Neuronal stem cell (in vitro differentiated cells): ENCODE data around the gene ZNF488.

ENCODE experiments used
- DNase-seq: peaks from one replicate; pipeline ENCODE4 v3.0.0-alpha.2; 2013; ENCODE audit warnings: low spot score
- H2AFZ ChIP-seq: one replicate; pipeline ENCODE4 v1.6.1; 2013; ENCODE audit warnings: mild to moderate bottlenecking, low read length, inconsistent platforms
- H2AK5ac ChIP-seq: 2 replicates; pipeline ENCODE4 v1.6.1; 2013; ENCODE audit warnings: low read depth, mild to moderate bottlenecking, inconsistent platforms, low read length, moderate library complexity, mixed read lengths
- H2BK120ac ChIP-seq: 2 replicates; pipeline ENCODE4 v1.6.1; 2013; ENCODE audit warnings: low read depth, mild to moderate bottlenecking, inconsistent platforms, low read length, moderate library complexity, mixed read lengths
- H2BK12ac ChIP-seq: one replicate; pipeline ENCODE4 v1.6.1; 2013; ENCODE audit warnings: low read length, inconsistent platforms
- H2BK15ac ChIP-seq: 2 replicates; pipeline ENCODE4 v1.6.1; 2013; ENCODE audit warnings: mild to moderate bottlenecking, low read length, inconsistent platforms, mixed read lengths
- H2BK5ac ChIP-seq: one replicate; pipeline ENCODE4 v1.6.1; 2013; ENCODE audit warnings: inconsistent platforms, mild to moderate bottlenecking, low read length, moderate library complexity
- H3K14ac ChIP-seq: one replicate; pipeline ENCODE4 v1.6.1; 2013; ENCODE audit warnings: low read length, inconsistent platforms
- H3K18ac ChIP-seq: 2 replicates; pipeline ENCODE4 v1.6.1; 2013; ENCODE audit warnings: low read length, inconsistent platforms
- H3K23ac ChIP-seq: 2 replicates; pipeline ENCODE4 v1.6.1; 2013; ENCODE audit warnings: low read depth, mild to moderate bottlenecking, mixed read lengths, low read length, inconsistent platforms; ENCODE audit not compliant: poor library complexity
- H3K27ac ChIP-seq: replicated peaks from 3 replicates; pipeline ENCODE4 v1.5.1; 2013; ENCODE audit warnings: low read length, inconsistent platforms
- H3K27me3 ChIP-seq, 3 experiments: 2 replicates each; pipeline ENCODE4 v1.6.1; 2013; ENCODE audit warnings: low read length in 3 of 3, mild to moderate bottlenecking in 2 of 3, inconsistent platforms in 1 of 3, low read depth in 1 of 3, mixed read lengths in 1 of 3, moderate library complexity in 1 of 3; ENCODE audit not compliant: control insufficient read depth in 3 of 3, insufficient read depth in 3 of 3
- H3K36me3 ChIP-seq, 2 donors: replicated peaks in 1 of 2; 2 replicates each; pipeline ENCODE4 v1.6.1; 2013; ENCODE audit warnings: low read length in 2 of 2; ENCODE audit not compliant: control insufficient read depth in 2 of 2, insufficient read depth in 2 of 2
- H3K4ac ChIP-seq: 2 replicates; pipeline ENCODE4 v1.6.1; 2013; ENCODE audit warnings: inconsistent platforms, mild to moderate bottlenecking, low read length, moderate library complexity
- H3K4me1 ChIP-seq, 2 donors: 1 replicate in 1 of 2; 2 replicates in 1 of 2; pipeline ENCODE4 v1.6.1; 2013; ENCODE audit warnings: low read length in 2 of 2, low read depth in 1 of 2; ENCODE audit not compliant: control insufficient read depth in 2 of 2, insufficient read depth in 1 of 2
- H3K4me2 ChIP-seq: one replicate; pipeline ENCODE4 v1.6.1; 2013; ENCODE audit warnings: mild to moderate bottlenecking, low read length, inconsistent platforms; ENCODE audit not compliant: insufficient read depth, poor library complexity, severe bottlenecking
- H3K4me3 ChIP-seq, 2 donors: 2 replicates each; pipeline ENCODE4 v1.5.1; 2013; ENCODE audit warnings: low read length in 2 of 2, mild to moderate bottlenecking in 2 of 2, inconsistent platforms in 1 of 2, moderate library complexity in 1 of 2
- H3K79me1 ChIP-seq: one replicate; pipeline ENCODE4 v1.6.1; 2013; ENCODE audit warnings: low read depth, mild to moderate bottlenecking, inconsistent platforms, low read length, moderate library complexity
- H3K9ac ChIP-seq: one replicate; pipeline ENCODE4 v1.6.1; 2013; ENCODE audit warnings: mild to moderate bottlenecking, low read depth, low read length, inconsistent platforms; ENCODE audit not compliant: poor library complexity
- H3K9me3 ChIP-seq, 2 donors: replicated peaks in 1 of 2; 2 replicates each; pipeline versions ENCODE3 to v1.6.1; 2013; ENCODE audit warnings: low read length in 2 of 2, mild to moderate bottlenecking in 2 of 2, inconsistent platforms in 1 of 2, low read depth in 1 of 2, mixed read lengths in 1 of 2, moderate library complexity in 1 of 2; ENCODE audit not compliant: control insufficient read depth in 2 of 2, insufficient read depth in 1 of 2
- H4K8ac ChIP-seq: one replicate; pipeline ENCODE4 v1.6.1; 2013; ENCODE audit warnings: low read depth, mild to moderate bottlenecking, inconsistent platforms, low read length, moderate library complexity
- H4K91ac ChIP-seq: one replicate; pipeline ENCODE4 v1.6.1; 2013; ENCODE audit warnings: low read length, low read depth, mild to moderate bottlenecking, inconsistent platforms; ENCODE audit not compliant: poor library complexity
- WGBS, 2 donors: extraction: QIAGEN DNeasy Blood & Tissue Kit; methylation state at CpG; one replicate each; pipeline ENCODE4 v1.1.7; 2013; ENCODE audit warnings: missing lambda C conversion rate in 2 of 2, mixed read lengths in 1 of 2; ENCODE audit not compliant: insufficient read length in 2 of 2, insufficient replicate concordance in 1 of 2; ENCODE audit errors: extremely low coverage in 2 of 2; 5-methylcytosine and 5-hydroxymethylcytosine counted together

ZNF488 gene

DNA sequence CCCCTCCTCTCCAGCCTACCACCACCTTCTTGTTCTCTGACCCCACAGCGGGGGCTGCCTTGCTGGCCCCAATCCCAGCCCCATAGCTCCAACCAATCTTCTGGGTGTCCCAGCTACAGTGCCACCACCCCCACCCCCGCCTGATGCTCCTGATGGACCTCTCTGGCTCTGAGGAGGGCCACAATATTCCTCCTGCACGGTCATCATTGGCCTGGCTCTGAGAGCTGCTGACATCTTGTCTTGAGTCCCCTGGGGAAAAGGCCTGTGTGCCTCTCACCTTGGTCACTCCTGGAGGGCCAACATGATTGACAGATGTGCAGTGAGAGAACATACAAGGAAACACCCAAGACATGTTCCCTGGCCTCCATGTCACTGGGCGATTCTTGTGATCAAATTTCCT is 54.2 kb downstream of the ZNF488 start:
- H4K91ac ChIP-seq, result no peak overlapping the region
- H3K4ac ChIP-seq, result no peak overlapping the region
- no peak overlapping the region for H3K27ac ChIP-seq
- H2BK15ac ChIP-seq, result no peak overlapping the region
- H3K9ac ChIP-seq, result no peak overlapping the region
- no peaks in the 10 kb centered on the region for H3K79me1 ChIP-seq
- H3K9me3 ChIP-seq, result peaks cover 0 to 2% of the 10 kb centered on the region in 2 donors
- H3K18ac ChIP-seq, result no peak overlapping the region
- H2BK12ac ChIP-seq, result no peak overlapping the region
- H3K4me1 ChIP-seq, result no peaks in the 10 kb centered on the region
- no peak overlapping the region for H2AFZ ChIP-seq
- no peak overlapping the region for H3K23ac ChIP-seq
- H3K36me3 ChIP-seq, result no peaks in the 10 kb centered on the region
- no CpG with 5 or more reads among the region's 4 CpGs for WGBS, 2 donors
- H4K8ac ChIP-seq, result no peak overlapping the region
- DNase-seq, result no peak
- no peak overlapping the region for H3K4me3 ChIP-seq
- H3K4me2 ChIP-seq, result no peak overlapping the region
- no peaks in the 10 kb centered on the region for H3K27me3 ChIP-seq
- H2BK120ac ChIP-seq, result no peak overlapping the region
- no peak overlapping the region for H2AK5ac ChIP-seq
- H2BK5ac ChIP-seq, result no peak overlapping the region
- no peak overlapping the region for H3K14ac ChIP-seq

DNA sequence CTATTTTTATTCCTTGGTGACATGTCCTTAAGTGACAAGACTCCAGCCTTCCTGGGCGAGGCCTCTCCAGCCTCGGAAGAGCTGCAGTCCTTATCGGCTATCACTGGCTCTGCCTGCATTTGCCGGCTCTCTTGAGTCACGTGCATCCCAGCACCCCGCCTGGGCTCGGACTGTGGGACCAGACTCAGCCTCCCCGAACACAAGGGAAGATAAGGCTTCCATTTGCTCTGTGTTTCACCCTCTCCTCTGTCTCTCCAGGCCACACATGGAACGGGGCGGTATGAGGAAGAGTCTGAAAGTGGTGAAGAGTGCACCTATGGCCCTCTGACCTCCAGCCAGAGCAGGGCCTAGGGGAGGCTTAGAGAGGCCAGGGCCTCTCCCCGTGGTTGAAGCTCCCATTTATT is 57.2 kb downstream of the ZNF488 start:
- Histone ChIP-seq H2AK5ac (no peak overlapping the region), H3K27ac (no peak overlapping the region), H3K9me3 (no peaks in the 10 kb centered on the region), H3K4me1 (no peaks in the 10 kb centered on the region), H4K8ac (no peak overlapping the region), H3K9ac (no peak overlapping the region), H3K36me3 (no peaks in the 10 kb centered on the region), H3K18ac (no peak overlapping the region), H3K14ac (no peak overlapping the region), H3K4me3 (no peak overlapping the region), H3K4ac (no peak overlapping the region), H3K4me2 (no peak overlapping the region), H3K79me1 (no peaks in the 10 kb centered on the region), H2BK15ac (no peak overlapping the region), H3K27me3 (no peaks in the 10 kb centered on the region), H4K91ac (no peak overlapping the region), H2BK5ac (no peak overlapping the region), H2BK12ac (no peak overlapping the region), H3K23ac (peak overlapping the region; percentile 45), H2AFZ (no peak overlapping the region), H2BK120ac (no peak overlapping the region)
- no peak for DNase-seq
- WGBS, 2 donors, result no CpG with 5 or more reads among the region's 11 CpGs

DNA sequence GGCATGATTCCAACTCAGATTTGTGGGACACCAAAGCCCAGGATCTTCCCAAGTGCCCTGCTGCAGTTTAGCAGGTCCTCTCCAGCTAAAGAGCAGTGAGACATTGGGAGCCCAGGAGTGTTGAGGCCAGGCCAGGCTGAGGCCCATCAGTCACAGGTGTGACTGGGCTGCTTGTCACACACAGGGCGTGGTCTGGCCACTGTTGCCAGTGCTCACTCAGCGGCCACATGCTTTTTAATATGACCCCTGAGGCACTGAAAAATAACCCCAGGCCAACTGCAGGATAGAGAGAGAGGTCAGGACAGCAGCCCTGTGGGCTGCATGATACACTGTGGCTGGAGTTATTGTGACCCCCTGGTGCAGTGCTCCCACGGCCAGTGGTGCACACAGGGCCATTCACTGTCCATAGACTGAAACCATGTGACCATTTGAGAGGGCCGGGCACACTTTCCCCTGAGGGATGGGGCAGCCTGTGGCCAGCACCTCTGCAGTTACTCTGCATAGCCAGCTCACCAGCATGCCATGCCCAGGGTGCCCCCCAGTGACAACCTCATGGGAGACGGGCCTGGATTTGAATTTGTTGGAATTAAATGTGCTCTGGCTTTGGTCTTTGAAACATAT is 57.7 kb downstream of the ZNF488 start:
- Histone ChIP-seq H3K14ac (no peak overlapping the region), H2AFZ (no peak overlapping the region), H3K4me3 (no peak overlapping the region), H3K27me3 (no peaks in the 10 kb centered on the region), H2BK12ac (no peak overlapping the region), H3K23ac (no peak overlapping the region), H3K9ac (no peak overlapping the region), H3K27ac (no peak overlapping the region), H2BK5ac (no peak overlapping the region), H4K91ac (no peak overlapping the region), H2AK5ac (no peak overlapping the region), H3K79me1 (no peaks in the 10 kb centered on the region), H3K36me3 (no peaks in the 10 kb centered on the region), H3K9me3 (no peaks in the 10 kb centered on the region), H4K8ac (no peak overlapping the region), H3K4me1 (no peaks in the 10 kb centered on the region), H3K18ac (no peak overlapping the region), H3K4ac (no peak overlapping the region), H2BK15ac (no peak overlapping the region), H3K4me2 (no peak overlapping the region), H2BK120ac (no peak overlapping the region)
- WGBS, 2 donors, result no CpG with 5 or more reads among the region's 5 CpGs
- no peak for DNase-seq

DNA sequence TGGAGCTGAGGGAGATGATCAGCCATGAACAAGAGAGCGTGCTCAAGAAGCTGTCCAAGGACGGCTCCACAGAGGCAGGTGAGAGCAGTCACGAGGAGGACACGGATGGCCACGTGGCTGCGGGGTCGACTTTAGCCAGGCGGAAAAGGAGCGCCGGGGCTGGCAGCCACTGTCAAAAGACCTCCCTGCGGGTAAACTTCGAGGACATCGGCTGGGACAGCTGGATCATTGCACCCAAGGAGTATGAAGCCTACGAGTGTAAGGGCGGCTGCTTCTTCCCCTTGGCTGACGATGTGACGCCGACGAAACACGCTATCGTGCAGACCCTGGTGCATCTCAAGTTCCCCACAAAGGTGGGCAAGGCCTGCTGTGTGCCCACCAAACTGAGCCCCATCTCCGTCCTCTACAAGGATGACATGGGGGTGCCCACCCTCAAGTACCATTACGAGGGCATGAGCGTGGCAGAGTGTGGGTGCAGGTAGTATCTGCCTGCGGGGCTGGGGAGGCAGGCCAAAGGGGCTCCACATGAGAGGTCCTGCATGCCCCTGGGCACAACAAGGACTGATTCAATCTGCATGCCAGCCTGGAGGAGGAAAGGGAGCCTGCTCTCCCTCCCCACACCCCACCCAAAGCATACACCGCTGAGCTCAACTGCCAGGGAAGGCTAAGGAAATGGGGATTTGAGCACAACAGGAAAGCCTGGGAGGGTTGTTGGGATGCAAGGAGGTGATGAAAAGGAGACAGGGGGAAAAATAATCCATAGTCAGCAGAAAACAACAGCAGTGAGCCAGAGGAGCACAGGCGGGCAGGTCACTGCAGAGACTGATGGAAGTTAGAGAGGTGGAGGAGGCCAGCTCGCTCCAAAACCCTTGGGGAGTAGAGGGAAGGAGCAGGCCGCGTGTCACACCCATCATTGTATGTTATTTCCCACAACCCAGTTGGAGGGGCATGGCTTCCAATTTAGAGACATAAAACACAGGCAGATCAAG is 58.5 kb downstream of the ZNF488 start:
- WGBS, 2 donors, result no CpG with 5 or more reads among the region's 30 CpGs
- DNase-seq, result no peak
- no peak overlapping the region for H4K8ac ChIP-seq
- H3K4ac ChIP-seq, result no peak overlapping the region
- H3K9me3 ChIP-seq, result no peaks in the 10 kb centered on the region
- no peak overlapping the region for H2BK5ac ChIP-seq
- H3K4me3 ChIP-seq, result no peak overlapping the region
- no peak overlapping the region for H3K27ac ChIP-seq
- H3K4me2 ChIP-seq, result no peak overlapping the region
- H3K14ac ChIP-seq, result peak overlapping the region; percentile 10
- H3K23ac ChIP-seq, result peak overlapping the region; percentile 12
- H2BK15ac ChIP-seq, result no peak overlapping the region
- no peak overlapping the region for H2BK120ac ChIP-seq
- H2BK12ac ChIP-seq, result no peak overlapping the region
- peak overlapping the region; percentile 2 for H3K18ac ChIP-seq
- no peak overlapping the region for H3K9ac ChIP-seq
- no peaks in the 10 kb centered on the region for H3K27me3 ChIP-seq
- H3K36me3 ChIP-seq, result no peaks in the 10 kb centered on the region
- H2AK5ac ChIP-seq, result no peak overlapping the region
- H4K91ac ChIP-seq, result no peak overlapping the region
- H3K4me1 ChIP-seq, result peaks cover 0 to 3% of the 10 kb centered on the region in 2 donors
- no peak overlapping the region for H2AFZ ChIP-seq
- H3K79me1 ChIP-seq, result no peaks in the 10 kb centered on the region
